Stimulated activated CD4-positive, alpha-beta T cell treated with anti-CD3 and anti-CD28 coated beads, Interleukin-15, amount 100 ng/mL, for 1 hour (primary cell): ENCODE results near the gene ZNF490.
"Not testable (repeated sequence)": the region's sequence is repeated elsewhere in the genome, so short reads cannot be mapped to it uniquely, and the experiment has no call there.

Source experiments
- DNase-seq, 2 donors: peaks; one replicate each; pipeline ENCODE4 v3.0.0-alpha.2; 2020; ENCODE audit warnings: low read depth in 1 of 2, low spot score in 1 of 2

Gene ZNF490

DNA sequence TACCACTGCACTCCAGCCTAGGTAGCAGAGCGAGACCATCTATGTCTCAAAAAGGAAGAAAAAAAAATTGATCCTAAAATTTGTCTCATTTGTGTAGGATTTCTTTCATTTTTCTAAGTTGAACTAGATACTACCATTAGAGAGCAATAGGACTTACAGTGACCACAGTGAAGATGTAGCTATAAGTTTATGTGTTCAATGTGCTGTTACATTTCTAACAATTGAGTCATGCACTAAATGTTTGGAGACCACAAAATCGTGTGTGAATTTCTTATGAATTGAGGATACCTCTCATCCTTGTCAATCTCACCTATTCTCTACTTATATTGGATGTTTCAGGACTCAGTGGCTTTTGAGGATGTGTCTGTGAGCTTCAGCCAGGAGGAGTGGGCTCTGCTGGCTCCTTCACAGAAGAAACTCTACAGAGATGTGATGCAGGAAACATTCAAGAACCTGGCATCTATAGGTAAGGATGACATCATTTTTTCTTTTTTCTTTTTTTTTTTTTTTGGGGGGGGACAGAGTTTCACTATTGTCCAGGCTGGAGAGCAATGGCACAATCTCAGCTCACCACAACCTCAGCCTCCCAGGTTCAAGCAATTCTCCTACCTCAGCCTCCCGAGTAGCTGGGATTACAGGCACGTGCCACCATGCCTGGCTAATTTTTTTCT is 12.9 kb upstream of the ZNF490 start:
- DNase-seq: no peak

DNA sequence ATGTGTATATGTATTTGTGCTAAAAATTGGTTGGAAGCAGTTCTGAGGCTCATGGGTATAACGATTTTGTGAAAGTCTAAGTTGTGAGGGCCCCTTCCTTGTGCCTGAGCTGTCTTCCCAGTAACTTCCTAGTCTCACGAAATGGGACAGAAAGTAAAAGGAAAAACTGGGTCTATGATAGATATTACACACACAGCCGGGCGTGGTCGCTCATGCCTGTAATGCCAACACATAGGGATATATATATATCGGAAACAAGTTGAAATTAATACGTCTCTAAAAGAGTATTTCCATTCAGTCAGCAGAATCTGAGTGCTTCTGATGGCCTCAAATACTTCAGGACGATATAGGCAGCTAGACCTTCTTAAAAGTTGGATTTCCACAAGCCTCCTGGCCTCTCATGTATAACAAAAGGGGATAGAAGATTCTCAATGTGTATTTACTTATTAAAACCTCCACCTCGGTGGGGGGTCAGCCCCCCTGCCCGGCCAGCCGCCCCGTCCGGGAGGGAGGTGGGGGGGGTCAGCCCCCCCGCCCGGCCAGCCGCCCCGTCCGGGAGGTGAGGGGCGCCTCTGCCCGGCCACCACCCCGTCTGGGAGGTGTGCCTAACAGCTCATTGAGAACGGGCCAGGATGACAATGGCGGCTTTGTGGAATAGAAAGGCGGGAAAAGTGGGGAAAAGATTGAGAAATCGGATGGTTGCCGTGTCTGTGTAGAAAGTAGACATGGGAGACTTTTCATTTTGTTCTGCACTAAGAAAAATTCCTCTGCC is 10.8 kb upstream of the ZNF490 start:
- not testable (repeated sequence) for DNase-seq

DNA sequence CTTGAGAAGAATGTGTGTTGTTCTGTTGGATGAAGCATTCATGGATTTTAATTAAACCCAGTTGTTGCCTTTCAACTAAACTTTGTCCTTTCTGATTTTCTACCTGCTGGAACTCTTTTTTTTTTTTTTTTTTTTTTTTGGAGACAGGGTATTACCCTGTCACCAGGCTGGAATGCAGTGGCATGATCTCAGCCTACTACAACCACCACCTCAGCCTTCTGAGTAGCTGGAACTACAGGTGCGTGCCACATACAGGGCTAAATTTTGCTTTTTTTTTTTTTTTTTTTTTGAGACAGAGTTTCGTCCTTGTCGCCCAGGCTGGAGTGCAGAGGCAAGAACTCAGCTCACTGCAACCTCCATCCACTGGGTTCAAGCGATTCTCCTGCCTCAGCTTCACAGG is 7.0 kb upstream of the ZNF490 start:
- DNase-seq: no peak

DNA sequence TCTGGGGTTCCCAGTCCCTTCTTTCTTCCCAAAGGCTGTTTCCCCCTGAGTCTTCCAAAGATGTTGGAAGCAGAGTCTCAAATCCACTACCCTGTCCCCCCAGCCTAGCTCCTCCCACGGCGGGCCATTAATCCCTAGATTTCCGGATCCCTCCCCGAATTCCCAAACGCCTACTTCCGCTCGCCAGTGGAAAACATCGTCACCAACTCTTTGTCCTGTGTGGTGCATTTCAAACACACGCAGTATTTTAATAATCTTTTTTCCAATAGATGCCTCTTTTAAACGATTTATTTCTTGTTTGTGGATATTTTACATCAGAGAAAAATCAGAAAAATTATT is 717 bp upstream of the ZNF490 start:
- no peak for DNase-seq

DNA sequence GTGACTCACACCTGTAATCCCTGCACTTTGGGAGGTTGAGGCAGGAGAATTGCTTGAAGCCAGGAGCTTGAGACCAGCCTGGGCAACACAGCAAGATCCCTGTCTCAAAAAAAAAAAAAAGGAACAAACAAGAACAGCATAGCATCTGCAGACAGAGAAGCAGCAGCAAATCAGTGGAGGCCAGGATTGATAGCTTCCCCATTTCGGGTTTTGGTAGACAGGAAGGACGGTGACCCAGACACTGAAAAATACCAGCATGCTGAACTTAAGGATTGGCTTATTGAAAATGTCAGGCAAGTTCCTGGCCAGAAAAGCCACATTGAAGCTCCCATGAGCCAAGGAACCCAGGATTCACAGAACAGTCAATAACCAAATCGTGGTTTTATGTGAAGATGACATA is 3.0 kb downstream of the ZNF490 start:
- DNase-seq: no peak

DNA sequence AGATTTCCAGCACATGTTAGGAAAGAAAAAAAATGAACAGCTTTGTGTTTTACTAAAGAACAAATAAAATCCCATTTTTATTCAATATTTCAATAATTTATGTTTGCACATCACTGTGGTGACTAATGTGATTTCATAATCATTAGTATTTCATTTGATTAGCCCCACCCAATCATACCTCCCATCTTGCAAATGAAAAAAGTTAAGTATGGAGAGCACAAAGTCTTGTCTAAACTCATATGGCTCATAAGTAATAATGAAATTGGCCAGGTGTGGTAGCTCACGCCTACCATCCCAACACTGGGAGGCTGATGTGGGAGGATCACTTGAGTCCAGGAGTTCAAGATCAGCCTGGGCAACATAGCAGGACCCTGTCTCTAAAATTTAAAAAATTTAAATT is 3.8 kb downstream of the ZNF490 start:
- no peak for DNase-seq

DNA sequence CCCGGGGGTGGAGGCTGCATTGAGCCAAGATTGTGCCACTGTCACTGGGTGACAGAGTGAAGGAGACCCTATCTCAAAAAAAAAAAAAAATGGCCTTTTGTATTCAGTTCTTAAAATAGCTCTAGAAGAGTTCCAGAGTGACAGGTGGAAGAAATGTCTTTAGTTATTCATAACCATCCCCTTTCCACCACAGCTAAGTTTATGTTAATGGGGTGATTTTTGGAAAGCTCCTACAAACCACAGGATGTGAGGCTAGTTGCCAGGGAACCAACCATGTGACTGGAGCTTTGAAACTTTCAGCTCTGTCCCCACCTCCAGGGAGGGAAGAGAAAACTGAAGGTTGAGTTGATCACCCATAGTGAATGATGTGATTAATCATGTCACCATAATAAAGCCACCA is 6.9 kb downstream of the ZNF490 start:
- DNase-seq: no peak

DNA sequence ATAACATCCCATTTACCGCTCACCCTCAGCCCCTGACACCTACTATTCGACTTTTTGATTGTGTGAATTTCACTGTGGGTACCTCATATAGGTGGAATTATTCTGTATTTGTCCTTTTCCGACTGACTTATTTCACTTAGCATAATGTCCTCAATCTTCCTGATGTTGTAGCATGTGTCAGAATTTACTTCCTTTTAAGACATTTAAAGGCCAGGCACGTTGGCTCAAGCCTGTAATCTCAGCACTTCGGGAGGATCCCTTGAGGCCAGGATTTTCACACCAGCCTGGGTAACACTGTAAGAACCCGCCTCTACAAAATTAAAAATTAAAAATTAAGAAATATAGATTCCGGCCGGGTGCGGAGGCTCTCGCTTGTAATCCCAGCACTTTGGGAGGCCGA is 13.0 kb downstream of the ZNF490 start:
- no peak for DNase-seq

DNA sequence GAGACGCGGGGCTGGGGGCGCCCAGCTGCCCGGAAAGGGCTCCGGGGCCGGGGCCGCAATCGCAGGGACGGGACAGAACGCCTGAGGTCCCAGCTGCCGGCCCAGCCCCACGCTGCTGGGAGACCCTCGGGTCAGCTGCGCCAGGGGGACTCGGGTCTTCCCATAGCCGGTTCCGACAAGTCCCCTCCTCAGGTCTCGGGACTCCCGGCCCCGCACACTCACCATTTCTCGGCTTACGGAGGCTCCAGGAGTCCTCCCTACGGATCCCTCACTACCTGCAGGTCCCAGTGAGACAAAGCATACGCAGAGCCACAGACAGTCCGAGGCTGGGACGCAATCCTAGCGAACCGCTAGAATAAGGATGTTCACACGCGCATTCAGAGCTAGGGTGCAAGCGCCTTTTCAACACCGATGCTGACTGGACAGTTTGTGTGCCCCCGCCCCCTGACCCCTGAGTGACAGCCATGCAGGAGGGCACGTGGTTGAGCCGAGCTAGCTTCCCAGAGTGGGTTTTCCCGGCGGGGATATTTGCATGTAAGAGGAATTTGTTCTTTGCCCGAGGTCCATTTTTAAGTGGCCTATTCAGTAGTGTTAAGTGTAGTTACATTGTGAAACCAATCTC is 13.6 kb downstream of the ZNF490 start:
- DNase-seq: no peak

DNA sequence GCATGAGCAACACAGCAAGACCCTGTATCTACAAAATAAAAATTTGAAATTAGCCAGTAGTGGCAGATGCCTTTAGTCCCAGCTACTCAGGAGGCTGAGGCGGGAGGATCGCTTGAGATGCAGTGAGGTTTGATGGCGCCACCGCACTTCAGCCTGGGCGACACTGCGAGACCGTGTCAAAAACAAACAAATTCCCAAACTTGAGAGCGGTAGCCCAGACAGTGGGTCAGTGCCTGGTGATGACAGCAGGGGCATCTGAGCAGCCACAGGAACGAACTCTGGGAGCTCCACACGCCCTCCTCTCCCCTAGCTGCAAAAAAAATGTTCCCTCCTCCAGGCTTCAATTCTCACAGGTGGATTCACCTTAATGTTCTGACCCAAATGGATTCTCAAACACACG is 14.1 kb downstream of the ZNF490 start:
- DNase-seq: no peak

DNA sequence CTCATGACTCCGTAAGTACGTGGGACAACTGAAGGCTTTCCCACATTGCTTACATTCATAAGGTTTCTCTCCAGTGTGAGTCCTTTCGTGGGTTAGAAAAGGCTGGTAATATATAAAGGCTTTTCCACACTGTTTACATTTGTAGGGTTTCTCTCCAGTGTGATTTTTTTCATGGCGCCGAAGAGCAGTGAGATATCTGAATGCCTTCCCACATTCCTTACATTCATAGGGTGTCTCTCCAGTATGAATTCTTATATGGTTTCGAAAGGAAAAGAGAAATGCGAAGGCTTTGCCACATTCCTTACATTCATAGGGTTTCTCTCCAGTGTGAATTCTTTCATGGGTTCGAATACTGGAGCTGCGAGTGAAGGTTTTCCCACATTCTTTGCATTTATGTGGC is 29.5 kb downstream of the ZNF490 start:
- no peak for DNase-seq

DNA sequence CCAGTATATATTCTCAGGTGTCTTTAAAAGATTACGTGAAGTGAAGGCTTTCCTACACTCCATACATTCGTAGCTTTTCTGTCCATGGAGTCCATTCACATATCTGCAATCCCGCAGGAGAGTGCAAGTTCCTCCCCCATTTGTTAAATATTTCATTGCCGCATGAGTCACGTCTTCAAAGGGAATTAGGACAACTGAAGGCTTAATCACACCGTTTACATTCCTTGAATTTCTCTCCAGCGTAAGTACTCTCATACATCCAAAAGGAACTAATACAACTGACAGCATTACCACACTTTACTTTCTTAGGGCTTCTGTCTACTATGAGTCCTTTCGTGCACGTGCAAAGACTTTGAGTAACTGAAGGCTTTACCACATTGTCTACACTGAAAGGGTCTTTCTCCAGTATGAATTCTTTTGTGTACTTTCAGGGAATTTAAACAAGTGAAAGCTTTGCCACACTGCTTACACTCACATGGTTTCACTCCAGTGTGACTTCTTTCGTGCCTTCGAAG is 30.4 kb downstream of the ZNF490 start:
- no peak for DNase-seq

DNA sequence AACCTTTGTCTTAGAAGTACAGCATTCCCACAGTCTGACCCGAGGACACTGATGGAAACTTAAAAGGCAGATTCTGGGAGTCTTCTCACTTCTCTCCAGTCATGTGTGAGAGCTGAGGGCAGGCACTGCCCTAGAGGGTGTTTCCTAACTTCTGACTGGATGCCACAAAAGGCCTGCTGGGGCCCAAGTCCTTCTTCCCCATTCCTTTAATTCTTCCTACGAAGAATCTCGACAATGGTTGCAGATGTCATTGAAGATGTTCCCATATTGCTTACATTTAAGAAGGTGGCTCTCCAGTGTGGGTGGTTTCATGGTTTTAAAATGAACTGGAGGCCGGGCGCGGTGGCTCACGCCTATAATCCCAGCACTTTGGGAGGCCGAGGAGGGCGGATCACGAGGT is 32.0 kb downstream of the ZNF490 start:
- no peak for DNase-seq

DNA sequence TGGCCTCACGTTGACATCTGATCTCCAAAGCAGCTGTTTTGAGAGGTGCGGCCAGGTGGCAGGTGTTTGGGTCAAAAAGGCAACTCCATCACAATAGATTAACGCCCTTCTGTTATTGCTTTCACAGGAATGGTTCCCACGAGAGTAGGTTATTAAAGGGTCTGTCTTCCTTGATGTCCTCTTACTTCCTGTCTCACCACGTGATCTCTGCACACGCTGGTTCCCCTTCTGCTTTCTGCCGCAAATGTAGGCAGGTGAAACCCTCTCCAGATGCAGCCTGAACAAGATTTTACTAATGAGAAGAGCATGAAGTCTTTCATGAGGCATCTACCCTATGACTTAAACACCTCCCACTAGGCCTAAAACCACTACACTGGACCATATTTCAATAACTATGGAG is 36.6 kb downstream of the ZNF490 start:
- no peak for DNase-seq

DNA sequence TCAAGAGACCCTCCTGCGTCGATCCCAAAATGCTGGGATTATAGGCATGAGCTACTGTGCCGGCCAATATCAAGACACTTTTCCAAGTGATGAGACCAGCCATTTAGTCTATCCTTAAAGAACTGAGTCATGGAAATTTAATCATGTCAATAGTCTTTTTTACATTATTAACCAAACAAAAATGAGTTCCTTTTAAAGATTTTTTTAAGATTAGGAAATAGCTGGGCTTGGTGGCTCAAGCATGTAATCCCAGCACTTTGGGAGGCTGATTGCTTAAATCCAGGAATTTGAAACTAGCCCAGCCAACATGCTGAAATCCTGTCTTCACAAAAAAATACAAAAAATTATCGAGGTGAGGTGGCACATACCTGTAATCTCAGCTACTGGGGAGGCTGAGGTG is 42.7 kb downstream of the ZNF490 start:
- DNase-seq: no peak

DNA sequence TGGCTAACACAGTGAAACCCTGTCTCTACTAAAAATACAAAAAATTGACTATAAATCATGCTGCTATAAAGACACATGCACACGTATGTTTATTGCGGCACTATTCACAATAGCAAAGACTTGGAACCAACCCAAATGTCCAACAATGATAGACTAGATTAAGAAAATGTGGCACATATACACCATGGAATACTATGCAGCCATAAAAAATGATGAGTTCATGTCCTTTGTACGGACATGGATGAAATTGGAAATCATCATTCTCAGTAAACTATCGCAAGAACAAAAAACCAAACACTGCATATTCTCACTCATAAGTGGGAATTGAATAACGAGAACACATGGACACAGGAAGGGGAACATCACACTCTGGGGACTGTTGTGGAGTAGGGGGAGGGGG is 44.2 kb downstream of the ZNF490 start:
- DNase-seq: not testable (repeated sequence)

DNA sequence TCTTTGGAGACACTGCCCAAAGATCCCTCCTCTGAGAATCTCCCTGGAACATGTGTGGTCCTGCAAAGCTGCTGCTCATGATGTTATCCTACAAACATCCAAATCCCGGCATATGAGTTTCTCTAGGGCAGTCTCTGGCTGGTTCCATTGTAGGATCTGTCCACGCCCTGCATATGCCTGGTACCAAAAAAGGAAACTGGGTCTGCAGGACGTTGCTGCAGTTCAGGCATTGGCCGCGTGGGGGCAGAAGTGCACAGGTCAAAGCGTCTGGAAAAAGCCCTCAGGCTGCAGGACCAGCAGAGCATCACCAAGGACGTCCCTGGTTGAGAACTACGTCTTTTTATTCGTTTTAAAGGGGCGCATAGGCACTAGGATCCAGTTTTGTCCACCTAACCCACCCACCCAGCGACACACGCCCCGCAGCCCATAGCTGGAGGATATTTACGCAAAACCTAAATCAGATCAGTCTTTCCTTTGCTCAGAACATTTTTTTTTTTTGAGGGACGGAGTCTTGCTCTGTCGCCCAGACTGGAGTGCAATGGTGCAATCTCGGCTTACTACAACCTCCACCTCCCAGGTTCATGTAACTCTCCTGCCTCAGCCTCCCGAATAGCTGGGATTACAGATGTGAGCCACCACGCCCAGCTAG is 46.5 kb downstream of the ZNF490 start:
- peak; percentile 86 to 92 for DNase-seq

DNA sequence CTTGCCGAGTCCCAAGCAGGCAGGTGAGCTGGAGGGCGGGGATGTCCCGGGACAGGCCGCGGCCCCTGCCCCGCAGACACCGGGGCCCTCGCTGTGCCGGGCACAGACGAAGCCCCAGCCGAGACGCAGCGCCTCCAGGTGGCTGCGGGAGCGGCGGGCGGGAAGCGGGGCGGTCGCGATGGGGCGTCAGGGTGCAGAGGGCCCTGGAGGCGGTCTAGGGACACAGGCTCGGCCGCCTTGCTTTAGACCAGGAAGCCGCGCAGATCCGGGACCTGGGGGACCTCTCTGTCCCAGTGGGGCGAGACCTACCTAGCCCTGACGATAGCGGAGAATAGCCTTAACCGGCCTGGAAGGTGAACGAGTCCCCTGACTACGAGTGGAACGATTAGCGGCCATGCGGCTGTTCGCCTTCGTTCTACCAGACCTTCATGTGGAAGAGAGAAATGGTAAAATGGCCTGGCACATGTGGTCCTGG is 55.1 kb downstream of the ZNF490 start:
- no peak for DNase-seq

DNA sequence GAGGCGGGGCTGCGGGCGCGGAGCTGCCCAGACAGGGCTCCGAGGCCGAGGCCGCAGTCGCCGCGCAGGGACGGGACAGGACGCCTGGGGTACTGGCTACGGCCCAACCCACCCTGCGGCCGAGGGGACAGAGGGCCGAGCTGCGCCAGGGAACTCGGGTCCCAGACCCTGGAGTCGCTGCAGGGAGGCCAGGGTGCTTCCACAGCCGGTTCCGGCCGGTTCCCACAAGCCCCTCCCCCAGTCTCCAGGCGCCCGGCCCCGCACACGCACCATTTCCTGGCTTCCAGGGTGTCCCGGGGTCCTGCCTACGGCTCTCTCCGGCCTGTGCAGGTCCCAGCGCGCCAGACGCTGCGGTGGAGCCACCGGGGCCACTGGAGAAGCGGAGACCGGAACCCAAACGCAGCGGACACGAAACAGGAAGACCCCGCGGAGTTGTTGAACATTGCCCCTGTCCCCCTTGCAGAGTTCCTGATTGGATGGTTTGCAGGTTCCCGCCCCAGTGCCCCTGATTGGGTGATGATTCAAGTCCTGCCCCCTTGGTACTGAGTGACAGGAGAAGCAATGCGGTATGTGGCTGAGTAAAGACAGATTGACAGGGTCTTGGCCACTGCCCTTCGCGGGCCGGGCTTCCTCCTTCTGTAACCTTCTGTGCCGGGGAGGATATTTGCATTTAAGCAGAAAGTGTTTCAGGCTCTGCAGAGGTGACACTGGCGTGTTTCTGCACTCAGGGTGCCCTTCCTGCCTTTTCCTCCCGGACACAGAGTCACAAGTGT is 59.4 kb downstream of the ZNF490 start, which contains the start of gene ZNF564:
ZNF564 (minus strand) TSS at position 423 of the 773 bp plus-strand sequence; CDS start at position 273, 150 bp downstream.
- DNase-seq: peak; percentile 73 to 82

DNA sequence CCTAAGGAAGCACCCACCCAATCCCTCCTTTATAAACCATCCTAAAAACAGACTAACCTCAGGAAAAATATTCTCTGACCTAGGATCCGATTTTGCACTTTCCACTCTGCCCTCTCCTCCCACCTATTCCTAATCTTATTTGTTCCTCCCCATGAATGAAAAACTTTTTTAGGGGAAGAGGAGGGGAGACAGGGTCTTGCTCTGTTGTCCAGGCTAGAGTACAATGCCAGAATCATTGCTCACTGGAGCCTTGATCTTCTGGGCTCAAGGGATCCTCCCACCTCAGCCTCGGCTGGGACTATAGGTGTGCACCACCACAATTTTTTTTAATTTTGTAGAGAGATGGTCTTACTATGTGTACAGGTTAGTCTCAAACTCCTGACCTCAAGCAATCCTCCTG is 63.7 kb downstream of the ZNF490 start:
- DNase-seq: no peak

DNA sequence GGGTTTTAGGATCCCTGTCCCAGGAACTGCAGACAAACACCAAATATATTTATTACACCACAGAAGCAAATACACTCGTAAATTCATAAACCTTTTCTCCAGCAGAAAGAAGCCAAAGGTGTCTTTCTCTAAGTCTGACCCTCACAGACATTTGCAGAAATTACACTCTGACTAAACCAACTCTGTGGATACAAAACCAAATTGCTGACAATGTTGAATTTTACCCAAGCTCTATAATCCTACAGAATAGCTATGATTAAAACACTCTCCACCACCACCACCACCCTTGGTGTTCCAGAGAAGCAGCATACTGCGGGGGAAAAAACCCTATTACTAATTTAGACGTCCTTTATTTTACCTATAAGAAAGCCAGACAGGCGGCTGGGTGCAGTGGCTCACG is 64.5 kb downstream of the ZNF490 start:
- no peak for DNase-seq
